OCI-LY3 (cell line): Measurements from ENCODE around the gene MN1.

ENCODE experiments used
- H2AFZ ChIP-seq: fragments of 200-600, 300-600 bp; shearing (Covaris generic); 2 replicates; pipeline ENCODE4 v1.6.0; 2014; ENCODE audit warnings: antibody characterized with exemption, low read depth, low read length
- H3K27ac ChIP-seq: fragments of 200-600, 300-600 bp; sonication (generic); 2 replicates; pipeline ENCODE4 v1.5.1; 2014; ENCODE audit warnings: mild to moderate bottlenecking, low read length, moderate library complexity, mixed read lengths
- H3K27me3 ChIP-seq: fragments of 200-600, 300-600 bp; sonication (generic); 2 replicates; pipeline ENCODE4 v1.6.1; 2014; ENCODE audit warnings: low read depth, low read length, mixed read lengths
- H3K36me3 ChIP-seq: fragments of 200-600, 300-600 bp; sonication (generic); replicated peaks from 2 replicates; pipeline ENCODE3; 2014; ENCODE audit warnings: low read depth, low read length, mixed read lengths
- H3K4me1 ChIP-seq: fragments of 300-600, 200-600 bp; sonication (generic); 2 replicates; pipeline ENCODE4 v1.6.1; 2014; ENCODE audit warnings: low read length, mixed read lengths
- H3K4me2 ChIP-seq: fragments of 200-600, 300-600 bp; sonication (generic); 2 replicates; pipeline ENCODE4 v1.6.1; 2014; ENCODE audit warnings: low read length, mixed read lengths
- H3K4me3 ChIP-seq: fragments of 300-600, 200-600 bp; sonication (generic); 2 replicates; pipeline ENCODE4 v1.5.1; 2014; ENCODE audit warnings: antibody characterized with exemption, mild to moderate bottlenecking, low read length, moderate library complexity
- H3K79me2 ChIP-seq: fragments of 300-600, 200-600 bp; shearing (Covaris generic); 2 replicates; pipeline ENCODE4 v1.6.1; 2014; ENCODE audit warnings: mild to moderate bottlenecking, low read length, mixed read lengths
- H3K9ac ChIP-seq: fragments of 300-600, 200-600 bp; shearing (Covaris generic); 2 replicates; pipeline ENCODE4 v1.6.0; 2014; ENCODE audit warnings: mild to moderate bottlenecking, low read length, moderate library complexity
- H3K9me3 ChIP-seq: fragments of 200-600, 300-600 bp; shearing (Covaris generic); 2 replicates; pipeline ENCODE4 v1.6.1; 2014; ENCODE audit warnings: low read length, mixed read lengths; ENCODE audit not compliant: insufficient read depth
- H4K20me1 ChIP-seq: fragments of 200-600, 300-600 bp; sonication (generic); 2 replicates; pipeline ENCODE4 v1.6.1; 2016; ENCODE audit warnings: low read length, mixed read lengths; ENCODE audit not compliant: insufficient read depth
- EZH2phosphoT487 ChIP-seq: fragments of 200-600 bp; shearing (Covaris generic); IDR thresholded peaks from 2 replicates; pipeline ENCODE4 v1.6.1; 2018; ENCODE audit warnings: antibody characterized with exemption, mixed run types, low read depth
- TF ChIP-seq, protein P1 (sequence below): fragments of 200-600, 300-600 bp; sonication (generic); IDR thresholded peaks from 2 replicates; pipeline ENCODE4 v1.5.1; 2014; ENCODE audit warnings: antibody characterized with exemption, low read length, low read depth

Gene MN1

DNA sequence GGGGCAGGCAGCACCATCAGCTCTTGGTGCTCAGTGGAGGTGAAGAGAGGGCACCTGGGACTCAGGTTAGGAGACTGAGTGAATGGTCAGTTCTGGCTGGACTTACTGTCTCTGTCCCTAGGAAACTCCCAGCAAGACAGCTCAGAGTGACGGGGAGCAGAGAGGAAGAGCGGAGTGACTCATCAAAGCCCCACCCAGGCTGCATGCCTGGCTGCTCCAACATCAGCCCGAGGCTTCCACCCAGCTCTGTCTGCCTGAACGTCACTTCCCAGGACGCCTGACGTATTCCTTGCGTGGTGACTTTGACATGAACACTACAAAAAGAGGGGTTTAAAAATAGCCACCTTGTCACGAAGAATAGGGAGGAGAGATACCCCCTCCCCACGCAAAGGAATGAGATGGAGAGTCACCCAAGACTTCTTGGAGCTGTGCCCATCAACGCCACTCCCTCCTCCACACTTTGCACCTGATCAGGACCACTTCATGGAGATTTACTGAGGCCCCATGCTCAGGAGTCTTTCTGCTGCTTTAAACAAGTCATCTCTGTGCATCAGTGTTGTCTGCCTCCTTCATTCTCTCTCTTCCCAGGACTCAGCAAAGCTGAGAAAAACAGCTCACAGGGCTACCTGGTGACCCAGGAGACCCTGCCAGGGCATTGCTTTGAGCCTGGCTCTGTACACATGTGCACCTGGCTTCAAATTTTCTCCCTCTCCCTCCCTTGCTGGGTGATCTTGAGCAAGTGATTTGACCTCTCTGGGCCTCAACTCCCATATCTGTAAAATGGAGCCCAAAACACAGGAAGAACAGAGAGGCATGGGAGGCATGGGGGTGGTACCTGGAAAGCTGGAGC is 83.1 kb downstream of the MN1 start:
- Histone ChIP-seq H3K79me2 (no peaks in the 10 kb centered on the region), H3K4me1 (no peaks in the 10 kb centered on the region), H3K9ac (no peak overlapping the region), H4K20me1 (no peaks in the 10 kb centered on the region), H3K36me3 (no peaks in the 10 kb centered on the region), H3K27ac (no peak overlapping the region), H3K27me3 (peaks cover 25% of the 10 kb centered on the region), H3K9me3 (no peaks in the 10 kb centered on the region), H3K4me3 (no peak overlapping the region), H3K4me2 (no peak overlapping the region), H2AFZ (no peak overlapping the region)
- TF ChIP-seq EZH2phosphoT487: no peak
- TF ChIP-seq, protein P1, sequence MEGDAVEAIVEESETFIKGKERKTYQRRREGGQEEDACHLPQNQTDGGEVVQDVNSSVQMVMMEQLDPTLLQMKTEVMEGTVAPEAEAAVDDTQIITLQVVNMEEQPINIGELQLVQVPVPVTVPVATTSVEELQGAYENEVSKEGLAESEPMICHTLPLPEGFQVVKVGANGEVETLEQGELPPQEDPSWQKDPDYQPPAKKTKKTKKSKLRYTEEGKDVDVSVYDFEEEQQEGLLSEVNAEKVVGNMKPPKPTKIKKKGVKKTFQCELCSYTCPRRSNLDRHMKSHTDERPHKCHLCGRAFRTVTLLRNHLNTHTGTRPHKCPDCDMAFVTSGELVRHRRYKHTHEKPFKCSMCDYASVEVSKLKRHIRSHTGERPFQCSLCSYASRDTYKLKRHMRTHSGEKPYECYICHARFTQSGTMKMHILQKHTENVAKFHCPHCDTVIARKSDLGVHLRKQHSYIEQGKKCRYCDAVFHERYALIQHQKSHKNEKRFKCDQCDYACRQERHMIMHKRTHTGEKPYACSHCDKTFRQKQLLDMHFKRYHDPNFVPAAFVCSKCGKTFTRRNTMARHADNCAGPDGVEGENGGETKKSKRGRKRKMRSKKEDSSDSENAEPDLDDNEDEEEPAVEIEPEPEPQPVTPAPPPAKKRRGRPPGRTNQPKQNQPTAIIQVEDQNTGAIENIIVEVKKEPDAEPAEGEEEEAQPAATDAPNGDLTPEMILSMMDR: no peak

DNA sequence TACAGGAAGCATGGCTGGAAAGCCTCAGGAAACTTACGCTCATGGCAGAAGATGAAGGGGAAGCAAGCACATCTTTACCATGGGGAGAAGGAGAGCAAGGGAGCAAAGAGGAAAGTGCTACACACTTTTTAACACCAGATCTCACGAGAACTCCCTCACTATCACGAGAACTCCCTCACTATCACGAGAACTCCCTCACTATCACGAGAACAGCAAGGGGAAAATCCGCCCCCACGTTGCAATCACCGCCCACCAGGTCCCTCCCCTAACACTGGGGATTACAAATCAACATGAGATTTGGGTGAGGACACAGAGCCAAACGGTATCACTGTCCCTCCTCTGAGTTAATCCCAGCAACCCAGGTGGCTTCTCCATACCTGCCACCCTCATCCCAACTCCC is 84.5 kb downstream of the MN1 start:
- H3K79me2 ChIP-seq: no peaks in the 10 kb centered on the region
- H3K4me1 ChIP-seq: no peaks in the 10 kb centered on the region
- H3K27ac ChIP-seq: no peak overlapping the region

DNA sequence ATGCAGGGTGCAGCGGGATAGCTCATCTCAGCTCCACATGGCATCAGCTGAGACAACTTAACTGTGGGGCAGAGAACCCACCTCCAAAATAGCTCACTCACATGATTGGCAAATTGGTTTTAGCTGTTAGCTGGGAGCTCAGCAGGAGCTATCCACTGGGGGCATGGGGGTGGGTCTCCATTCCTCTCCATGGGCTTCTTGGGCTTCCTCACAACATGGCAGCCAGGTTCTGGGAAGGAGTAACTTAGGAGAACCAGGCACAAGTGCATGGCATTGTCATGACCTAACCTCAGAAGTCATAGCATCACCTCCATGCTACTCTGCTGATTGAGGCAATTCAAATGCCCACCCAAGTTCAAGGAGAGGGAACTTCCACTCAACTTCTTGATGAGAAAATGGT is 85.5 kb downstream of the MN1 start:
- TF ChIP-seq, protein P1: no peak
- no peak for TF ChIP-seq EZH2phosphoT487
- H3K4me1 ChIP-seq: no peaks in the 10 kb centered on the region
- no peaks in the 10 kb centered on the region for H3K79me2 ChIP-seq
- no peaks in the 10 kb centered on the region for H3K36me3 ChIP-seq
- H3K27me3 ChIP-seq: peaks cover 13% of the 10 kb centered on the region
- no peak overlapping the region for H2AFZ ChIP-seq
- no peaks in the 10 kb centered on the region for H4K20me1 ChIP-seq
- H3K4me2 ChIP-seq: no peak overlapping the region
- no peaks in the 10 kb centered on the region for H3K9me3 ChIP-seq
- H3K27ac ChIP-seq: no peak overlapping the region
- no peak overlapping the region for H3K4me3 ChIP-seq
- no peak overlapping the region for H3K9ac ChIP-seq

More for the DNA sequence above, 84.5 kb downstream of the MN1 start:
- no peak overlapping the region for H3K4me3 ChIP-seq
- TF ChIP-seq, protein P1: no peak
- TF ChIP-seq EZH2phosphoT487: no peak
- H4K20me1 ChIP-seq: no peaks in the 10 kb centered on the region
- H3K9ac ChIP-seq: no peak overlapping the region
- H3K9me3 ChIP-seq: no peaks in the 10 kb centered on the region
- H3K27me3 ChIP-seq: peaks cover 15% of the 10 kb centered on the region
- no peak overlapping the region for H3K4me2 ChIP-seq
- no peaks in the 10 kb centered on the region for H3K36me3 ChIP-seq
- H2AFZ ChIP-seq: no peak overlapping the region

DNA sequence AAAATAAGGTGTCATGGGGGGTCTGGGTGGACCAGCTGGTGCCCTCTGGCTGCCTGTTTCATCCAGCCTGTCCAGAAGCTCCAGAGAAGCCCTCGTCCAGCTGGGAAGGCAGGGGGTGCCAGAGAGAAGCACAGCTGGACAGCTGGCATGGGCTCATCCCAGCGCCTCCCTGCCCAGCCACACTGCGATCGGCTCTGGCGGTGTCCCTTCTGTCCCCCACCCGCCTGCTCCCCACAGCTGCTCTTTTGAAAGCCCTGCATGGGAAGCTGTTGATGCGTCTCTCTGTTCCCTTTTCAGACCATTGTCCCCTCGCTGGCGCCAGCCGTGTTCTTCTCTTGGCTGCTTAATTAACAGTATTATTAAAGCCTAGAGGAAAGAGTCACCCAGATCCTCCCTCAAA is 86.5 kb downstream of the MN1 start:
- Histone ChIP-seq H3K27ac (no peak overlapping the region), H3K36me3 (no peaks in the 10 kb centered on the region), H3K9me3 (no peaks in the 10 kb centered on the region), H3K79me2 (no peaks in the 10 kb centered on the region), H4K20me1 (no peaks in the 10 kb centered on the region), H3K4me1 (no peaks in the 10 kb centered on the region), H3K4me3 (no peak overlapping the region), H3K9ac (no peak overlapping the region), H2AFZ (no peak overlapping the region), H3K4me2 (no peak overlapping the region), H3K27me3 (peaks cover 13% of the 10 kb centered on the region)
- TF ChIP-seq EZH2phosphoT487: no peak
- TF ChIP-seq, protein P1: no peak
